Activated CD8-positive, alpha-beta T cell treated with anti-CD3 and anti-CD28 coated beads, Interleukin-2, amount 10 ng/mL, durations not matched to agents 7 days and 5 days (primary cell): ENCODE measurements around the gene LYRM1. TPM values are rescaled to one million over a fixed set of nuclear protein-coding genes. Genes with fewer than 3 reads are reported as not detected.
A peak's percentile ranks its signal among the peaks of the same experiment; 100 is the strongest.

Source experiments
- ATAC-seq: fragments of 150-1000 bp; cut with Tn5 transposase; one replicate; pipeline ENCODE4 v1.10.0; 2021; ENCODE audit warnings: moderate library complexity
- CTCF ChIA-PET: fragments of 350-600 bp; sonication (Branson Sonifier 250); formaldehyde crosslinking; loops from one replicate; lab custom pipeline; 2021; ENCODE audit warnings: antibody characterized with exemption; lab: Charles Lee
- POLR2A ChIA-PET: fragments of 350-600 bp; sonication (Branson Sonifier 250); formaldehyde crosslinking; loops from one replicate; lab custom pipeline; 2021; ENCODE audit warnings: antibody characterized with exemption; lab: Charles Lee
- DNase-seq: peaks from one replicate; pipeline ENCODE4 v3.0.0-alpha.2; 2020
- H3K27ac Mint-ChIP-seq: one replicate; pipeline ENCODE4 v1.8.0; 2021; ENCODE audit warnings: mild to moderate bottlenecking, mixed read lengths
- H3K27me3 Mint-ChIP-seq: one replicate; pipeline ENCODE4 v1.8.0; 2021; ENCODE audit warnings: low read depth, mixed read lengths
- H3K36me3 Mint-ChIP-seq: one replicate; pipeline ENCODE4 v1.8.0; 2021; ENCODE audit warnings: low read depth, mixed read lengths
- H3K4me1 Mint-ChIP-seq: one replicate; pipeline ENCODE4 v1.8.0; 2021; ENCODE audit warnings: low read depth, mixed read lengths
- H3K4me3 Mint-ChIP-seq: one replicate; pipeline ENCODE4 v1.8.0; 2021; ENCODE audit warnings: mild to moderate bottlenecking, mixed read lengths
- H3K9me3 Mint-ChIP-seq: one replicate; pipeline ENCODE4 v1.8.0; 2022; ENCODE audit warnings: mixed read lengths; ENCODE audit not compliant: insufficient read depth
- total RNA-seq, 2 experiments: library from RNA; stranded (reverse); gene quantifications; one replicate each; pipeline ENCODE4 v1.2.3, GENCODE V29; 2021

Gene LYRM1
- total RNA-seq, 2 experiments from 2014 or later, result 27.5 to 28.0 TPM

DNA sequence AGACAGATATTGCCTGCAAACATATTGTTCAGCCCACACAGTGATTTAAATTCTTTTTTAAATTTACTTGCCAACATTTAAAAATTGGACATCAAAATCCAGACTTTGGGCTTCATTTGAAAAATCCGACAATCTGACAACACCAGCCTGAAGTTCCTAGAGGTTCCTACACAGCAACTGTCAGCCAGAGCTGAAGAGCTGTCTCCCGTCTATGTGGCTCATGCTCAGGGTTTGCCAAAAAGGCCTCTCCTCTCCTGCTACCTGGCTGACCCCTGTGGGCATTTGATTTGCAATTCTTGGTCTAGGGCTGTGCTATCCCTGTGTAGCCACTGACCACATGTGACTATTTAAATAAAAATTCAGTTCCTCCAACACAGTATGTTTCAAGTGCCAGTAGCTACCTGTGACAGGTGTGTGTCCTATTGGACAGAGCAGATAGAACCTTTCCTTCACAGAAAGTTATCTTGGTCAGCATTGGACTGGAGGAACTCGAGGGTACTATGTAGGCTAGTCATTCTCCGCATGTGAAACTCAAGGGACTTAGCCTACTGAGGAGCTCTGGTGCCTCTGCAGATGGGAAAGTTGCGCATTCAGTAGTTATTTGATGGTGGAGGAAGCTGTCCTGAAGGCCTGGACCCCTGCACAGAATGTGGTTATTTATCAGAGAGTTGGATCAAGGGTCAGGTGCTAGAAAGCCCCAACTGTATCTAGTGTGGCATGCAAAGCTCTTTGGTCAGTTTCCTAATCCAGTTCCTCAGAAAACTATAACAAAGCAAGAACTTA lies 2.7 kb downstream of the LYRM1 start:
- H3K27me3 Mint-ChIP-seq, result no peaks in the 10 kb centered on the region
- peak overlapping the region; percentile 31 for H3K27ac Mint-ChIP-seq
- peaks cover 49% of the 10 kb centered on the region for H3K36me3 Mint-ChIP-seq
- H3K9me3 Mint-ChIP-seq, result no peaks in the 10 kb centered on the region
- H3K4me1 Mint-ChIP-seq, result peaks cover 74% of the 10 kb centered on the region
- no peak for DNase-seq
- peak overlapping the region; percentile 32 for H3K4me3 Mint-ChIP-seq
- ATAC-seq, result no peak
- ChIA-PET CTCF (interaction anchor here (1.0 to 2.5 kb wide), 5 partner anchors 10 to 131 kb away, joined by 3 to 19 read pairs (median 3); partner anchors contain the start of genes ERI2 and REXO5), POLR2A (interaction anchor here (6.4 kb wide), 1 partner anchor 29 kb away, joined by 46 read pairs; no protein-coding TSS in a partner anchor)

DNA sequence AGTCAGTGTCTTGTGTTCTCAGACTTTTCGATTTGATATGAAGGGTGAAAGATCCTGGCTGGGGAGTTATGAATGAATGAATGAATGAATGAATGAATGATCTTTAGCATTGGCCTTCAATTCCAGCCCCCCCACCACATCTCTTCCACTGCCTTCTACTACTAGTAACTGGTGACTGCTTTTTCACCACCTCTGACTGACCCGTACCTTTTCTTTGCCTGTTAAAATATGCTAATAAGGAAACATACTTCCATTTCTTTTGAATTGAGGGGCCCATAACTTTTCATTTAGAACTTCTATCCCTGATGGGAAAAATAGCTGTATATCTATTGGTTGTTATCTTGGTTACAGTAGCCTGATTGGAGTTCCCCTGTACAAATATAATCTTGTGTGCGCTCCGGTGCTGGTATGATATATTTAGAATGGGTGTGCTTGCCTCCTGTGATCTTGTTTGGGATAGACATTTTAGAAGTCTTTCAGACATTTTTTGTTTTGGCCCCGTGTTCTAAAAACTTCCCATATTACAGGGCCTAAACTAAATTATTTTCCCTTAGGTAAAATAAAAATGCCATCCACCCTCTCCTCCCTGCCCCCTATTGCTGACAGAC lies 3.4 kb downstream of the LYRM1 start:
- no peak for DNase-seq
- H3K36me3 Mint-ChIP-seq, result peaks cover 51% of the 10 kb centered on the region
- CTCF ChIA-PET, result interaction anchor here (1.0 to 2.5 kb wide), 4 partner anchors 11 to 131 kb away, joined by 3 to 19 read pairs (median 6); no protein-coding TSS in a partner anchor
- peak overlapping the region; percentile 32 for H3K4me3 Mint-ChIP-seq
- peaks cover 72% of the 10 kb centered on the region for H3K4me1 Mint-ChIP-seq
- POLR2A ChIA-PET, result interaction anchor here (0.6 to 6.4 kb wide), 2 partner anchors 18 to 30 kb away, joined by 3 to 46 read pairs; no protein-coding TSS in a partner anchor
- H3K27ac Mint-ChIP-seq, result peak overlapping the region; percentile 81
- no peaks in the 10 kb centered on the region for H3K27me3 Mint-ChIP-seq
- no peaks in the 10 kb centered on the region for H3K9me3 Mint-ChIP-seq
- ATAC-seq, result no peak

DNA sequence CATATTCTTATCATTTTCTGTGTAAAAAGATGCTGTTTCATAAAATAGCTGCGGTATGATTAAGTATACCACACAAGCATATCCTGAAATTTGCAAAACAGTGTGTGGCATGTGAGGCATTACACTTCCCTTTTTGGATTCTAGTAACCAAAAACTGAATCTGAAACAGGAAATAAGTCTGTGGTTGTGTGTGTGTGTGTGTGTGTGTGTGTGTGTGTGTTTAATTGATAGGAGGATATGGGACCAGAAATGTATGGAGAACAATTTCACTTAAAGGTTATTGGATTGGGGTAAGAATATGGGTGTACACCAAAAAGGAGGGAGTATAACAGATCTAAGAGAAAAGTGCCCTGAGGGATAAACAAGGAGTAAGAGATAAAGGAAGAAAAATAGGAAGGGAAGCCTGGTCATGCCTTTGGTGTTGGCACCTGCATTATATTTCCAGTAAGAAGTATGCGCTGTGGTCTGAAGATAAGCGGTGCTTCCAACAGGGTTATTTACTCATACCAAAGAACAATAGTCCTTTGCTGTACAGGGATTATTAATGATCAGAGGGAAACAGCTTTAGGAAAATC lies 4.0 kb downstream of the LYRM1 start:
- ATAC-seq, result no peak
- ChIA-PET CTCF (interaction anchor here (1.1 to 1.4 kb wide), 2 partner anchors 54 to 130 kb away, joined by 3 read pairs; no protein-coding TSS in a partner anchor), POLR2A (interaction anchor here (0.6 to 6.4 kb wide), 2 partner anchors 17 to 30 kb away, joined by 3 to 46 read pairs; no protein-coding TSS in a partner anchor)
- no peaks in the 10 kb centered on the region for H3K27me3 Mint-ChIP-seq
- no peaks in the 10 kb centered on the region for H3K9me3 Mint-ChIP-seq
- H3K27ac Mint-ChIP-seq, result peak overlapping the region; percentile 81
- H3K4me1 Mint-ChIP-seq, result peaks cover 72% of the 10 kb centered on the region
- H3K36me3 Mint-ChIP-seq, result peaks cover 56% of the 10 kb centered on the region
- H3K4me3 Mint-ChIP-seq, result peak overlapping the region; percentile 32
- peak; percentile 44 for DNase-seq

DNA sequence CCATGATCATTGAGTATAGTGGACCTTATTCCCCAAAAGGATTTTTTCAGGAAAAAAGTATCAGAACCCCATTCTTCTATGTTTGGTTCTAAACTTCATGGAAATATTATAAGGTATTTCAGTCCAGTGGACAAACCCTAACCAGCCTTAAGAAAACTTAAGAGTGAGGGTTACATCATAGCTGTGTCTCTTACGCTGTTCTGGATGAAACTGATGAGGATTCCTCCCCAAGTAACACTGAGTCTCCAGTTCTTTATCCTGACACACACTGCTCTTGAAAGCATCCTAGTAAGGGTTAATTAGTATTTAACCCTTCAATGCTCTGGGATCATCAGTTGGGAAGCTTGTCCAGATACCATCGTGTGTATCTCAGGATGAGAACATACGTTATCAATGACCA lies 5.0 kb downstream of the LYRM1 start:
- no peak overlapping the region for H3K27ac Mint-ChIP-seq
- H3K4me3 Mint-ChIP-seq, result no peak overlapping the region
- DNase-seq (no peak), ATAC-seq (no peak)
- peaks cover 82% of the 10 kb centered on the region for H3K4me1 Mint-ChIP-seq
- H3K27me3 Mint-ChIP-seq, result no peaks in the 10 kb centered on the region
- peaks cover 56% of the 10 kb centered on the region for H3K36me3 Mint-ChIP-seq
- ChIA-PET POLR2A (no interaction called here), CTCF (interaction anchor here (1.4 kb wide), 1 partner anchor 55 kb away, joined by 3 read pairs; no protein-coding TSS in a partner anchor)
- no peaks in the 10 kb centered on the region for H3K9me3 Mint-ChIP-seq

DNA sequence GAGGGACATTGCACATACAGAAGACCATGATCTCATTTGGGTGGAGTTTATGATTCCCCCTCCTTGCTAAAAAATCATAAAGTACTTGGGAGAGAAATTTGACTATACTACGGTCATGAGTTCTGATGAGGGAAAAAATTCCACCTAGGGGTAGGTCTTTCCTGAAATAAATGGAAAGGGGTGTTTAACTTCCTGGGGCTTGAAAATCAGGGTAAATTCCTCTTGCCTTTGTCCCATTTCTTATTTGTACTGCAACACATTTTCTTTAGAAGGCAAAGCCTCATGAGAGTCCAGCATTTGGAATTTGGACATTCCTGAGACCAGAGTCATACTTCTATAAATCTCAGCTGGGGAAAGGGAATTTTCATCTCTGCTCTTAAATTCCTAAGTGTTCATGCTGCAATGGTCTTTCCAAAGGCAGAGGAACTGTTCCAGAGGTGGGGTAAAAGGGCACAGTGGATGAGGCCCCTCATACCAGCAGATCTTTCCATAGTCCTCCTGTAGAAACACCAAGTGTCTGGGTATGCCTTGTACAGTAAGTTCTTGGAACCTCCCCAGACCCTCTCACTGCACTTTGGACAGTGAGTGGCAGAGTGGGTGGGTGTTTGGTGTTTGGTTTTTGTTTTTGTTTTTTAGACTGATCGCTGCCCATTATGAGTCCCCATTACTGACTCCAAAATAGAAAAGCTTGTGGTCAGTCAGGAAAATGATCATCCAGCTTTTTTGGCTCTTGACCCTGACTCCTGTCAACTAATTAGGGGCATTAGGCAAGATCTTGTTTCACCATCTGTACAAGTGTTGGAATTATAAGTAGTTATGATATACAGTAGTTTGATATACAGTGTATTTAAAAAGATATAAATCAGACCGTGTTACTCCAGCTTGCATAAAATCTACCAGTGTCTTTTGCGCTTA lies 6.0 kb downstream of the LYRM1 start:
- CTCF ChIA-PET, result interaction anchor here (1.7 to 2.9 kb wide), 2 partner anchors 32 to 56 kb away, joined by 5 to 9 read pairs; no protein-coding TSS in a partner anchor
- DNase-seq (no peak), ATAC-seq (no peak)
- POLR2A ChIA-PET, result no interaction called here
- Mint-ChIP-seq H3K27ac (no peak overlapping the region), H3K9me3 (no peaks in the 10 kb centered on the region), H3K27me3 (no peaks in the 10 kb centered on the region), H3K36me3 (peaks cover 50% of the 10 kb centered on the region), H3K4me1 (peaks cover 85% of the 10 kb centered on the region), H3K4me3 (no peak overlapping the region)

DNA sequence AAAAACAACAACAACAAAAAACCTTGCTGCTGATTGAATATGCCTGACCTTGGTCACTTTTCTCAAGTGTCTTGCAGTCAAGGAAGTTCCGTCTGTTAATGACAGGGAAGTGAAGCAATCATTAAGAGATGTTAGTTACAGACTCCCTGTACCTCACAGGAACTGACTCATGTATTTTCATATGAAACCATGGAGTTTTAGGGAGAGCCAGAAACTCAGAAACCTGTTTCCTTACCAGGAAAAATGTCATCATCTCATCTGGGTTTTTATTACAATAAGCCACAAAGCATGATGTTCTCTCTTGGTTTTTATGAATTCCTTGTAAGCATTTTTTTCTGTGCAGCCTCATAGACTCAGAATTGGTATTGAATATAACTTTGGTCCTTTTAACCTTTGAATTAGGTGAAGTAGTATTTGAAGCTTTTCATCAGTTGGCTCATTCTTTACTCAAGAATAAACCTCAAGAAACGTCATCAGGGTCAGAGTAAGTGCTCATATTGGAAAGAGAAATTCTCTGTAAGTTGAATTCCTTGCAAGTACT lies 10.3 kb downstream of the LYRM1 start:
- ChIA-PET CTCF (interaction anchor here (1.5 to 3.6 kb wide), 2 partner anchors 27 to 61 kb away, joined by 4 to 14 read pairs; no protein-coding TSS in a partner anchor), POLR2A (interaction anchor here (0.7 to 1.2 kb wide), 3 partner anchors 11 to 169 kb away, joined by 3 to 5 read pairs (median 3); partner anchors contain the start of genes DCUN1D3, ERI2, REXO5 and THUMPD1)
- H3K4me3 Mint-ChIP-seq, result peak overlapping the region; percentile 48
- peak overlapping the region; percentile 79 for H3K27ac Mint-ChIP-seq
- H3K27me3 Mint-ChIP-seq, result no peaks in the 10 kb centered on the region
- peaks cover 35% of the 10 kb centered on the region for H3K36me3 Mint-ChIP-seq
- peaks cover 63% of the 10 kb centered on the region for H3K4me1 Mint-ChIP-seq
- ATAC-seq, result peak; percentile 66
- no peak for DNase-seq
- no peaks in the 10 kb centered on the region for H3K9me3 Mint-ChIP-seq

DNA sequence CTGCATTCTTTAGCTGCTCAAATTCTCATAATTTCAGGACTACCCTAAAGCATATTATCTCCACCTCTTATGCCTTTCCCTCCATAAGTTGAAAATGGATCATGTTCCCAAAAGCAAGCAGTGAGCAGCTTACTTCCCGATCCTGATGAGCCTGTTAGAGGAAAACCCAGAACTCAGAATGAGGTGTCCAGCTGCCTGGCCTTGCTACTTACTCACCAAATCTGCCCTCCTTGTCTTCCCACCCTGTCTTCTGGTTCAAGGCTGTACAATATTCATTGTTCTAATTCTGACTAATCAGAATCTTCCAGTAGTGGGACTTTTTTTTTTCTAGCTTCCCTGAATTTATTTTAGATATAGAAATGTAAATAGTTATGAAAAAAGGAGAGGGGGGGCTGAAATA lies 10.8 kb downstream of the LYRM1 start:
- Mint-ChIP-seq H3K27me3 (no peaks in the 10 kb centered on the region), H3K27ac (peak overlapping the region; percentile 79), H3K4me1 (peaks cover 61% of the 10 kb centered on the region), H3K4me3 (peak overlapping the region; percentile 48), H3K36me3 (peaks cover 35% of the 10 kb centered on the region), H3K9me3 (no peaks in the 10 kb centered on the region)
- CTCF ChIA-PET, result interaction anchor here (1.5 to 3.6 kb wide), 2 partner anchors 27 to 61 kb away, joined by 4 to 14 read pairs; no protein-coding TSS in a partner anchor
- POLR2A ChIA-PET, result interaction anchor here (0.7 to 1.2 kb wide), 3 partner anchors 11 to 170 kb away, joined by 3 to 5 read pairs (median 3); partner anchors contain the start of genes DCUN1D3, ERI2, REXO5 and THUMPD1
- DNase-seq (no peak), ATAC-seq (peak; percentile 24)

DNA sequence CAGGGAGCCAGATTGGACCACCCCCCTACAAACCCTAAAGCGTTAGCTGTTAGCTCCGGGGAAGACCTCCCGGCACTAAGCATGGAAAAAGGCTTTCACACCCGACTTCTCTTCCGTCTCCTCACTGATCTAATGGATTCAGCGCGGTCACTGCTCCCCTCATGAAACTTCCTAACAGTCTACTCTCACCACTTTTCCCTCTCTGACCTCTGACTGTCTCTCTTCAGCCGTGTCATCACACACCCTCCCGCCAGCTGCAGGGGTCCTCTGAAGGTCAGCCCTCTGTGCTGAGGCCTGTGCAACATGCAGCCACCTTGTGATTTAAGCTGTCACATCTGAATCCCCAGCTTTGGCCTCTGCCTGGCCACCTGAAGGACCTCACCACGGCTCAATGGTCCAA lies 15.7 kb downstream of the LYRM1 start:
- POLR2A ChIA-PET, result interaction anchor here (0.6 kb wide), 1 partner anchor 1587 kb away, joined by 3 read pairs; no protein-coding TSS in a partner anchor
- peaks cover 30% of the 10 kb centered on the region for H3K36me3 Mint-ChIP-seq

DNA sequence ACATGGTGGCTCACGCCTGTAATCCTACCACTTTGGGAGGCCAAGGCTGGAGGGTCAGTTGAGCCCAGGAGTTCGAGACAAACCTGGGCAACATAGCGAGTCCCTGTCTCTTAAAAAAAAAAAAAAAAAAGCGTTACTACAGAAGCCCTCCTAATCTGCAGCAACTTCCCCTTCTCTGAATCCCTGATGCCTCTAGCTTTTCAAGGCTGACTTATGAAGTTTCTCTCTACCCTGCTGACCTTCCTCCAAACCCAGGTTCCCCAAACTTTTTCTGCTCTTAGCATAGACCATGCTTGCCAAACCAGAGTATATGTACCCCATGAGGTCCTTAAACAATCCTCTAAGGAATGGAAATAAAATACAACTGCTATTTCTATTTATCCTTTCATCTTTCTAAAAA lies 16.4 kb downstream of the LYRM1 start:
- no peak overlapping the region for H3K27ac Mint-ChIP-seq
- POLR2A ChIA-PET, result no interaction called here
- H3K36me3 Mint-ChIP-seq, result peaks cover 30% of the 10 kb centered on the region
- H3K9me3 Mint-ChIP-seq, result no peaks in the 10 kb centered on the region
- no peak overlapping the region for H3K4me3 Mint-ChIP-seq
- no peak for ATAC-seq
- no peak for DNase-seq
- peaks cover 38% of the 10 kb centered on the region for H3K4me1 Mint-ChIP-seq
- H3K27me3 Mint-ChIP-seq, result no peaks in the 10 kb centered on the region
- CTCF ChIA-PET, result interaction anchor here (1.4 kb wide), 1 partner anchor 66 kb away, joined by 3 read pairs; no protein-coding TSS in a partner anchor

More for the DNA sequence above, 15.7 kb downstream of the LYRM1 start:
- CTCF ChIA-PET, result interaction anchor here (0.7 to 1.4 kb wide), 2 partner anchors 8 to 65 kb away, joined by 3 read pairs; no protein-coding TSS in a partner anchor
- DNase-seq (no peak), ATAC-seq (no peak)
- Mint-ChIP-seq H3K4me3 (no peak overlapping the region), H3K4me1 (peaks cover 43% of the 10 kb centered on the region), H3K9me3 (no peaks in the 10 kb centered on the region), H3K27ac (no peak overlapping the region), H3K27me3 (no peaks in the 10 kb centered on the region)
